Transverse colon (tissue), 4 donors: Measurements from ENCODE around the gene FRZB.

Experiments used
- POLR2A ChIP-seq: fragments of 450-650 bp; IDR thresholded peaks from one replicate; pipeline ENCODE4 v1.6.1; 2016; ENCODE audit warnings: antibody characterized with exemption, mild to moderate bottlenecking, moderate library complexity
- POLR2AphosphoS5 ChIP-seq, 3 donors: sonication (generic); formaldehyde crosslinking; IDR thresholded peaks; one replicate each; pipeline ENCODE4 v1.6.1; 2016; ENCODE audit warnings: antibody characterized with exemption in 3 of 3
- TF ChIP-seq, protein P1 (sequence below), 5 experiments: fragments of 200-600 bp in 3 of 5; fragments of 450-650 bp in 2 of 5; sonication (generic) in 3 of 5; IDR thresholded peaks; 1 replicate in 2 of 5; 2 replicates in 3 of 5; pipeline ENCODE4 v1.5.1; 2016 to 2017; ENCODE audit warnings: antibody characterized with exemption in 5 of 5, inconsistent platforms in 3 of 5, mild to moderate bottlenecking in 2 of 5, moderate library complexity in 1 of 5

DNA sequence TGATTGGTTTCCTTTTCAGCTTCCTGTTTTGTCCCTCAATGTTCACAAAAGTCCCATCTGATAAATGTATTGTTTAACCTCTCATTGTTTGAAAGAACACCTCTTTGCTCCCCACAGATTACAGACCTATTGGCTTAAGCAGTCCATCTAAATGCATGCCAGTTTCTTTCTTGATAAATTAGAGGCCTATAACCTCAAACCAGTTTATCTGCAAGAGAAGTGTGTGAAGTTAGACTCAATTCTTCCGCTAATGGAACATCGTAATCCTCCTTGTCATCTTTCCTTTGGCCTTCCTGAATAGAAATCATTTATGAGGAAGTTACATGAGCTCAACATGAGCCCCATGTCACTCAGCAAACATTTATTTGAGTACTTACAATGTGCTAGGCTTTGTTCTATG, 74.0 kb downstream of the FRZB start:
- TF ChIP-seq POLR2A (no peak), POLR2AphosphoS5 (IDR thresholded peaks at IDR 0.05) (no peak)
- TF ChIP-seq, protein P1, sequence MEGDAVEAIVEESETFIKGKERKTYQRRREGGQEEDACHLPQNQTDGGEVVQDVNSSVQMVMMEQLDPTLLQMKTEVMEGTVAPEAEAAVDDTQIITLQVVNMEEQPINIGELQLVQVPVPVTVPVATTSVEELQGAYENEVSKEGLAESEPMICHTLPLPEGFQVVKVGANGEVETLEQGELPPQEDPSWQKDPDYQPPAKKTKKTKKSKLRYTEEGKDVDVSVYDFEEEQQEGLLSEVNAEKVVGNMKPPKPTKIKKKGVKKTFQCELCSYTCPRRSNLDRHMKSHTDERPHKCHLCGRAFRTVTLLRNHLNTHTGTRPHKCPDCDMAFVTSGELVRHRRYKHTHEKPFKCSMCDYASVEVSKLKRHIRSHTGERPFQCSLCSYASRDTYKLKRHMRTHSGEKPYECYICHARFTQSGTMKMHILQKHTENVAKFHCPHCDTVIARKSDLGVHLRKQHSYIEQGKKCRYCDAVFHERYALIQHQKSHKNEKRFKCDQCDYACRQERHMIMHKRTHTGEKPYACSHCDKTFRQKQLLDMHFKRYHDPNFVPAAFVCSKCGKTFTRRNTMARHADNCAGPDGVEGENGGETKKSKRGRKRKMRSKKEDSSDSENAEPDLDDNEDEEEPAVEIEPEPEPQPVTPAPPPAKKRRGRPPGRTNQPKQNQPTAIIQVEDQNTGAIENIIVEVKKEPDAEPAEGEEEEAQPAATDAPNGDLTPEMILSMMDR (IDR thresholded peaks at IDR 0.05) = no peak
